ENCODE data around the gene HSD17B12. TPM values are rescaled to one million over a fixed set of nuclear protein-coding genes. Genes with fewer than 3 reads are reported as not detected.

The HSD17B12 gene
- total and polyA plus RNA-seq, 2 of the 4 experiments (the other 2 are of a cell fraction), result 38.0 to 44.6 TPM

DNA sequence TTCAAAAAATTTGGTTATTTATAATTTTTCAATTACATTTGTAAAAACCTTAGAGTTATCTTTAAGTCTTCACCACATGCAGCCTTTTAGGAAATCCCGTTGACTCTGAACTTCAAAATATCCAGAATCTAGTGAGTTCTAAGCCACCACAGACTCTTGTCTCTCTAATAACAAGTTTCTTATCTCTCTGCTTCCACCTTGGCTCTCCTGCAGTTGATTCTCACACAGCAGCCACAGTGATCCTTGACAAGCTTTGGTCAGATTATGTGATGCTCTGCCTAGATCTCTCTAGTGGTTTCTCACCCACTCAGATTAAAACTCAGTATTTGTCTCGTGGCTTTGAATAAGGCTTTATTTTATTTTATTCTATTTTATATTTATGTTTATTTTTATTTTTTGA lies 8.6 kb downstream of the HSD17B12 start:
- Histone ChIP-seq H3K18ac (ENCODE audit: low read depth, low read length) (no peak overlapping the region), H4K8ac (ENCODE audit: low read depth in 2 of 2, low read length in 2 of 2) (no peak overlapping the region), H3K79me1 (ENCODE audit: low read depth in 1 of 2, low read length in 2 of 2) (peaks cover 43 to 67% of the 10 kb centered on the region in 2 experiments), H2BK15ac (ENCODE audit: low read depth, low read length) (no peak overlapping the region), H2AK5ac (ENCODE audit: low read depth, low read length) (no peak overlapping the region), H3K56ac (ENCODE audit: extremely low read depth, insufficient read depth, low read length) (no peak overlapping the region), H3K36me3 (ENCODE audit: control insufficient read depth, insufficient read depth, low read length) (peaks cover 6% of the 10 kb centered on the region), H3K14ac (replicated peaks; ENCODE audit: low read depth, low read length) (no peak overlapping the region), H4K20me1 (ENCODE audit: insufficient read depth, low read length) (peaks cover 18% of the 10 kb centered on the region), H3K23ac (ENCODE audit: low read depth, low read length) (no peak overlapping the region), H4K91ac (ENCODE audit: insufficient read depth, low read depth, low read length) (no peak overlapping the region), H4K5ac (ENCODE audit: low read depth, low read length) (no peak overlapping the region), H2AK9ac (replicated peaks; ENCODE audit: low read depth, low read length, poor library complexity) (no peak overlapping the region), H2BK20ac (ENCODE audit: low read depth, low read length) (no peak overlapping the region), H3K4me2 (ENCODE audit: low read depth, low read length) (no peak overlapping the region), H3K9me1 (ENCODE audit: insufficient read depth, low read length) (peaks cover 16% of the 10 kb centered on the region), H3K9me3 (ENCODE audit: control insufficient read depth, insufficient read depth, low read length) (no peaks in the 10 kb centered on the region), H3K27ac (ENCODE audit: insufficient read depth, low read length) (no peak overlapping the region), H2BK120ac (ENCODE audit: low read depth, low read length) (no peak overlapping the region), H2BK5ac (ENCODE audit: low read depth, low read length, poor library complexity, severe bottlenecking) (no peak overlapping the region), H3K9ac (ENCODE audit: low read depth, low read length) (no peak overlapping the region), H2AFZ (replicated peaks; ENCODE audit: low read length, poor library complexity) (no peak overlapping the region), H3K4ac (ENCODE audit: low read depth, low read length) (no peak overlapping the region), H3K27me3 (ENCODE audit: control insufficient read depth, insufficient read depth, low read length) (no peaks in the 10 kb centered on the region), H3K4me1 (ENCODE audit: control insufficient read depth, insufficient read depth, low read length) (peaks cover 1% of the 10 kb centered on the region; the same call in 1 of the 2 replicates), H3K4me3 (ENCODE audit: insufficient read depth, low read depth, low read length) (no peak overlapping the region)
- ATAC-seq (ENCODE audit: low read depth) (no peak), DNase-seq (no peak)
- in situ Hi-C loops (cut with MboI; ENCODE audit: low sequenced_read_pairs) (no loop called here), dilution Hi-C loops (cut with HindIII; ENCODE audit: low sequenced_read_pairs, unreplicated experiment) (no loop called here), intact Hi-C loops (cut with micrococcal nuclease) (no loop called here)
- ChIA-PET POLR2A (ENCODE audit: unreplicated experiment) (no interaction called here), CTCF (no interaction called here)
- BruUV-seq (replicated peaks), result no TSS peak
- TF ChIP-seq CTCF (conservative IDR thresholded peaks at IDR 0.05; ENCODE audit: low read depth, low read length) (no peak), CEBPB (IDR thresholded peaks at IDR 0.05; ENCODE audit: low read depth, low read length) (no peak), CHD1 (IDR thresholded peaks at IDR 0.05; ENCODE audit: low read depth, low read length) (no peak), RAD21 (IDR thresholded peaks at IDR 0.05; ENCODE audit: low read length) (no peak)
- TF ChIP-seq, protein P1, sequence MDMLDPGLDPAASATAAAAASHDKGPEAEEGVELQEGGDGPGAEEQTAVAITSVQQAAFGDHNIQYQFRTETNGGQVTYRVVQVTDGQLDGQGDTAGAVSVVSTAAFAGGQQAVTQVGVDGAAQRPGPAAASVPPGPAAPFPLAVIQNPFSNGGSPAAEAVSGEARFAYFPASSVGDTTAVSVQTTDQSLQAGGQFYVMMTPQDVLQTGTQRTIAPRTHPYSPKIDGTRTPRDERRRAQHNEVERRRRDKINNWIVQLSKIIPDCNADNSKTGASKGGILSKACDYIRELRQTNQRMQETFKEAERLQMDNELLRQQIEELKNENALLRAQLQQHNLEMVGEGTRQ (IDR thresholded peaks at IDR 0.05; ENCODE audit: low read depth, low read length), result no peak
- WGBS, 2 experiments (ENCODE audit: extremely low coverage in 2 of 2, insufficient read length in 1 of 2), result no CpG with 5 or more reads among the region's 2 CpGs

All from IMR-90 (cell line).